ENCODE data around the gene GLS.

- TF ChIP-seq CTCF (conservative IDR thresholded peaks at IDR 0.05 in 1 of 2, IDR thresholded peaks at IDR 0.05 in 1 of 2; ENCODE audit: low read depth in 1 of 2, low read length in 2 of 2) (no peak), EZH2 (IDR thresholded peaks at IDR 0.05; ENCODE audit: low read length, missing control alignments) (no peak)
Observed at GRCh38 chr2:190920085-190920484, 39.5 kb downstream of the GLS start.
